Uterus (tissue), 2 donors: Measurements from ENCODE around the gene NEBL.

Experiments used
- CTCF ChIP-seq, 4 experiments: fragments of 200-600 bp in 2 of 4; fragments of 450-650 bp in 2 of 4; sonication (generic) in 2 of 4; IDR thresholded peaks; one replicate each; pipeline ENCODE4 v1.5.1; 2016 to 2019; ENCODE audit warnings: antibody characterized with exemption in 4 of 4, mild to moderate bottlenecking in 2 of 4, moderate library complexity in 1 of 4
- POLR2A ChIP-seq, 2 donors: fragments of 450-650 bp; IDR thresholded peaks; one replicate each; pipeline ENCODE4 v1.6.1; 2016; ENCODE audit warnings: antibody characterized with exemption in 2 of 2, mild to moderate bottlenecking in 1 of 2, moderate library complexity in 1 of 2

DNA sequence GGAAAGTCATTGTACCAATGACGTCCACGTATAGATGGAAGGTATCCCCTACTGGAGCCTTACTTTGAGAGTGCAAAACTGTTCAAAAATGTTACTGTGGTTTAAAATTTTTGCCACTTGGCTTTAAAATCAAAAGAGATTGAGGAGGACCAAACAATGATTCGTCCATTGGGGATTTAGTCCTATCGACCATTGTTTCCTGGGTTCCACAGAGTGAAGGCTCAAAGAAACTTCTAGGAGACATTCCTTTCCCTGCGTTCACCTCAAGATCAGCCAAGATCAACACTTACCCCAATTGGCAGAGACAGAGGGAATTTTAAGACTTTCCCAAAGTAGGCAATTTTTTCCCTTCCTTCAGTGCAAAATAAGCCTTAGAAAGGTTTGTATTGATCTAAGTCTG is 152.3 kb downstream of the NEBL start:
- TF ChIP-seq CTCF (IDR thresholded peaks at IDR 0.05) (no peak), POLR2A (IDR thresholded peaks at IDR 0.05) (no peak)
